Erythroblast (primary cell): ENCODE results near the gene PAPOLA.

Experiments used
- DNase-seq, 2 experiments: peaks; one replicate each; lab custom pipeline; 2025; lab: John Stamatoyannopoulos, UW
- GATA1 ChIP-seq: IDR thresholded peaks from 2 replicates; pipeline ENCODE4 v1.6.1; 2011; ENCODE audit warnings: low read depth, mild to moderate bottlenecking, control low read depth, low read length, moderate library complexity
- POLR2A ChIP-seq: IDR thresholded peaks from 2 replicates; pipeline ENCODE4 v1.6.1; 2011; ENCODE audit warnings: mild to moderate bottlenecking, low read length

PAPOLA gene

DNA sequence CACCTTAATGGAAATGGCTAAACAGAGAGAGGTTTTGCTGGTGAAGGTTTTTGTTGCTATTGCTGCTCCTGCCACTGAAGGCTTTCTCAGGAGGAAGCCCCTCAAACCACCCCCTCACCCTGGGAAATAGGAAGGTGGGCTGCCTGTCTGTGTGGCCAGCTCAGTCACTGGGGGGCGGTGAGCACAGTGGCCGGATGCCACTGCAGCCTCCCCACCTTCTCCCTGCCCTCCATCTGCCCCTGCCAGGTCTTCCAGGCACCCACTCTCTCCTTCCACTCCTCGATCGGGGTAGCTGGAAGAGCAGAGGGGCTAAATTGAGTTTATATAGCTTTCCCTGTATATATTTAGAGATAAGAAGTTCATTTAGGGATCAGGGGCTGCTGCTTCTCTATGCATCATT, 80.8 kb downstream of the PAPOLA start:
- DNase-seq, result no peak
- TF ChIP-seq POLR2A, result no peak
- TF ChIP-seq GATA1, result no peak

DNA sequence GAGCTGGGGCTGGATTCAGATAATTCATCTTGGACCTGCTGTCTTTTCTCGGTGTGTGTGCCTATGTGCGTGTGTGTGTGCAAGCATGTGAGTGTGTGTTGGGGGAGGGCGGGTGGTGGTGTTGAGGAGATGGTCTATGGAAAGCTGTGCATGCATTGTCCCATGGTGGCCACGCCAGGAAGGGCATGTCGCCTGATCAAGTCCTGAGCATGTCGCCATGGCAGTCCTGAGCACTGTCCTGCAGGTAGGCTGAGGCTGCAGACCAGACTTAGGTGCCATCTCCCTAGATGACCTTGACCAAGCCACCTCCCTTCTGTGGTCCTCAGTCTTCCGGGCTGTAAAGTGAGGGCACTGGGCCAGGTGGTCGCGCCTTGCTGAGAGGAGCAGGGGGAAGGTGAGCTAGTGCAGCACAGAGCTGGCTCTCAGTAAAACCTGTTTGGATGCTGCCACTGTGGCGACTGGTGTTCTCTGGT, 81.4 kb downstream of the PAPOLA start:
- no peak for TF ChIP-seq GATA1
- no peak for DNase-seq

DNA sequence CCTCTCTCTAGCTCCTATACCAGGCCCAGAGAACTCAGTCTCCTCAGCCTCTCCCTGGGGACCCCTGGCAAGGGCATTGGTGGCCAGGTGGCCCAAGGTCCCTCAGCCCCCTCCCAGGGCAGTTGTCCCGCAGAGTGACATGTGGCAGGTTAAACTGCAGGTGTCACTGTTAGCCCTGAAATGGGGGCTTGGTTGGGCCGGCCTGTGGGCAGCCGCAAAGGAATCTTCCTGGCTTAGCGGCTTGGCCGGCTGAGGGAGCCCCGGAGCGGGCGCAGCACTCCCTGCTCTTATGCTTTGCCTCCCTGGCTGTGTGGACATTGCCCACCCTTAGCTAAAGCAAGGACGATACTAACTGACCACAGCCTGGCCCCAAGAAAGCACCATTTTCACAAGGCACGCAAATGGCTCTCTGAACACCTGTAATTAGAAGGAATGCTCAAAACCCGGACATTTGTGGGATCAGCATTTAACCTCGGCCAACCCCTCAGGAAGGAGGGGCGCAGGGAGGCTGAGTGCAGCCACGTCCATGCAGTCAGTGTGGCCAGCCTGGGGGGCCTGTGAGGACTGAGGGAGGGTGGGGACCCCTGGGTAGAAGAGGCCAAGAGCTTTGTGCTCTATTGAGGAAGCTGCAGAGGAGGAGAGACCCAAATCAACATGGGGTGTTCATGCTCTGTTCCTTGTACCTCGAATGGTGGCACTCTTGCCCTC, 82.2 kb downstream of the PAPOLA start:
- no peak for TF ChIP-seq POLR2A
- no peak for TF ChIP-seq GATA1
- peak; percentile 62 to 67 for DNase-seq

DNA sequence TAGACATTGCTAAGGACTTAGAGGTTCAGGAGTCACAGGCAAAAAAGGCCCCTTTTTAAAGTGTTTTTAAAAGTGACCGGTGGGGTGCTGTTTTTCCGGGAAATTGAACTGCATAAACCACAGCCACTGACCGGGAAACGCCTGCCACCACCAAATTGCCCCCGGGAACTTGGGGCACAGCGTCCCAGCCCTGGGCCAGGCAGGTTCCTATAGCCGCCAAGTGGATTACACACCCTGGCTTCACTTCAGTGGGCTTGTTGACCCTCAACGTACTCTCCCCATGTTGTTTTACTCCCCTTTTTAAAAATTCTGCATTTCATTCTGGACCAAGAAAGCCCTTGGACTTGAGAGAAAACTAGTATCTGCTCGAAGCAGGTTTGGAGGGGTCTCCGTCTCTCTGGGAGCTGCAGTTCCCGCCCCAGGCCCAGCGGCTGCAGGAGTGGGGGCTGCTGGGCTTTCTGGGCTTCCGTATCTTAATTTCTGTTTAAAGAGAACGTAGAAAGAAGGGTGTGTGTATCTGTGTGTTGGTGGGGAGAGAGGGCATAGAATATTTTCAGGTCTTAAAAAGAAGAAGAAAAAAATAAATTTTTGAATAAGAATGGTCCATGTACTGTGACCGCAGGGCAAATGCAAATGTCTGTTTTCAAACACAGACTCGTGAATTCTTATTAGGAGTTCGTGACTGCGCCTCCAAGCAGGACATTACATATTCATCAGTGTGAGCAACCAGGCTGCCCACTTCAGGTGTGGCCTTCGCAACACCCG, 82.9 kb downstream of the PAPOLA start:
- no peak for TF ChIP-seq POLR2A
- TF ChIP-seq GATA1, result no peak
- no peak for DNase-seq

DNA sequence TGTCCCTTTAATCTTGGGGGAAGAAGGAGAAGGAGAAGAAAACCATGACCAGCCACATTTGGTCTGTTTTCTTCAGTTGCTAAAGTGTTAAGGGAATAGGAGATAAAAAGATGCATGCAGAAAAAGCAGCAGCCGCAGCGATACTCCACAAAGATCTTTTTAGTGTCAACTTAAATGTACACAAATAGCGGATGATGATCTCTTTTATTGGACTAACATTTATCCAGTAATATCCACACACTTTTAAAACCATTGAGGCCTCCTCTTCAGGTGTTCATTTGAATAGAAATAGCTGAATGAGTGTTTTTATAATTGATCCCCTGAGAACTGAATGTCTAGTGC, 83.5 kb downstream of the PAPOLA start:
- TF ChIP-seq POLR2A (no peak), GATA1 (no peak)
- DNase-seq, result no peak

DNA sequence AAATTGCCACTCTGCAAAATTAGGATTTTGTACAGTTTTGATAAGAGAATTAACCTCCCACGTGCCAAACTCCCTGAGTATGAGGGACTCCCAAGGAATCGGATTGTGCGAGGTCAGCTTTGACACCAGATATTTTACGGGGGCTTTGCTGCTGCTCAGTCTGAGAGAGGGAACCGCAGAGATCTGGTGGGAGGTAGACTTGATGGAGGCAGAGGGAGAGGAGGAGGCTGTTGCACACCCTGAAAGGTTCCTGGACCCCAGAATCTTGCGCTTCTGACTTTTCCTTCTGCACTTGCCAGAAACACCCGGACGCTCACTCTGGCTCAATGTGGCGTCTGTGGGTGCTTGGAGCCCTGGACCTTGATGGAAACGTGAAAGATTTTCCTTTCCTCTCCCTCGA, 83.9 kb downstream of the PAPOLA start:
- no peak for DNase-seq
- TF ChIP-seq POLR2A, result no peak
- no peak for TF ChIP-seq GATA1

DNA sequence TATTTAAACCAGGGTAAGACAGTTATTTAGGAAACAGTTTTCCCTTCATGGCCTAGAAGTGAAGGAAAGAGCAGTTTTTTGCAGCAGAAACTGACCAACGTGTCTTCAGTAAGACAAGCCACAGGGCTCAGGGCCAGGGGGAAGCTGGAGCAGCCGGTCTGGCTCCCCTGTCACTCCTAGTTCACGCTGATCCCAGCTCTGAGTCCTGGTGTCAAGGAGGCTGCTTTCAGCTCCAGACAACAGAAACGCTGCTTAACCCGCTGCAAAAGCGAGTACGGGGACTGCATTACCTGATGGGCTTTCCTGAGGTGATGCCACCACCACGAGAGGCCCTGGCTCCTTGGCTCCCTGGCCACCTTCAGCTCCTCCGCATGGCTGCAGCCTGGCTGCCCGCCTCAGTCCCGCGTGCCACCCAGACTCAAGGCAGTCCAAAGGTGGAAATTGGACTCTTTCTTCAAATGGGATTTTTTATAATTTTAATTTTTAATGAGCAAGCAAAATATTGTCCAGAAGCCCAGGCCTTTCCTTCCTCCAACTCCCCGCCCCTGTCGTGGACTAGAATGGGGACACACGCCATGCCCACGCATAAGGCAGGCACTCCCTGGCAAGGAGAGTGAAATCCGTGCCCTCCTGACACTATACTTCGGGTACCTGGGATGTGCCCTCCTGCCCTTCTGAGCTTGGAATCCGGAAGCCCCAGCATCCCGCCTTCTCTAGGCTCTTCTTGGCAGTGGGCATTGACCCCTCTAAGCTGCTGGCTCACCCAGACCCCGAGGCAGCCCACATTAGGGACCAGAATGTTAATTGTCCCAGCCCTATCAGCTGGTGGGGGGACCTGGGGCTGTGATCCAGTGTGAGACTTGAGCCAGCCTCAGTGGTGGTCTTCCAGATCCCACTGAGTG, 85.0 kb downstream of the PAPOLA start:
- TF ChIP-seq GATA1, result no peak
- no peak for TF ChIP-seq POLR2A
- DNase-seq, result no peak

DNA sequence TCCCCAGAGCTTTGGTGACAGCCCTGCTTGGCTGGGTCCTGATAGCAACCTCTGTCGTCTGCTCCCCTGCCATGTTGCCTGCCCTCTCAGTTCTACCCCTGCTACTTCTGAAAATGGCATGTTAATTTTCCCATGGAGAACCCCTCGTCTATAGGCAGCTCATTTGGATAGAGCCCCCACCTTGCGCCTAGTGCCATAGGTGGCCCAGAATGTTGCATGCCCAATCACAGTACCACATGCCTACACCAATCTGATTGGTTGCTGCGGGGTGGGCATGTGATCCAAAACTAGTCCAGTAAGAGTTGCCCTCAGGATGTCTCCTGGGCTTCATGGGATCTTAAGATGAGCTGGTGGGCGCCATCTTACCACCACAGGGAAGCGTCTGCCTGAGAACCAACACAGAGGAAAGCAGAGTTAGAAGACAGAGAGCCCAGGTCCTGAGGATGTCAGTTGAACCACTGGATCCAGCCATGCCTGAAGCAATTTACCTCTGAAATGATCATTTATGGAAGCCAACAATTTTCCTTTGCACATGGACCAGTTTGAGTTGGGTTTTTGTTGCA, 85.7 kb downstream of the PAPOLA start:
- TF ChIP-seq POLR2A, result no peak
- TF ChIP-seq GATA1, result no peak
- DNase-seq, result no peak

DNA sequence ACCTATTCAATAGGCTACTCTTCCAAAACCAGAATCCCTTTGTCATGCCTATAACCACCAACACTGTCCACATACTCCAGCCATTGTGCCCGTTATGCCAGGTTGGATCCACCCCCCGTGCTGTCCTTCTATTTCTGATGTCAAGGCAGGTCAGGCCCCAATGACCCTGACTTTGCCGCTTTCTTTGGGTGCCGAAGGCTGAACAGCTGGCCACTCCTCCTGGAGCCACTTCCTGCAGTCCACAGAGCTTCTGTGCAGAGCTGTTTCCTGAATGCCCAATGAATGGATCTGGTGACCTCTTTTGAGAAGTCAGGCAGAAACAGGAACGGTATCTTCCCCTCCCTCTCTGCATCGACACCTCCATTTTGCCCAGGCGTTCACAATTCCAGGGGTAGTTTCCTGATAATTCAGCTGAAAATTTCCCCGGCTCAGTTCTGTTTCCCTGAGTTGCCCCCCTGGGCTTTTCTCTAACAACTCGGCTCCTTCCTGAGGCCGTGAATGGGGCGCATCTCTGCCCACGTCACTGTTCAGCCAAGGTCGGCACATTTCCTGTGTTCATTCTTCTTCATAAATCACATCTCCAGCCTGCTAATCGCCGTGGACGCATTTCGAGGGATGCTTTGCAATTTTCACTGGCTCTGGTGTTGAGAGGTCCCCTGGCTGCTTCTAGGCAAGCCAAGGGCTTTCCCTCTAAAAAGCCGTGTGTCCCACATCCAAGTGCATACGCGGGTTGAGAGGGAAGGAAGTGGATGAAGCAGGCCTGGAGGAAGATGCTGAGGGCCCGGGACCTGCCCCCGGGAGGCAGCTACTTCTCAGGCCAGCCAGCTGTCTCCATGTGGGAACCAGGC, 86.5 kb downstream of the PAPOLA start:
- no peak for TF ChIP-seq POLR2A
- no peak for TF ChIP-seq GATA1
- no peak for DNase-seq

DNA sequence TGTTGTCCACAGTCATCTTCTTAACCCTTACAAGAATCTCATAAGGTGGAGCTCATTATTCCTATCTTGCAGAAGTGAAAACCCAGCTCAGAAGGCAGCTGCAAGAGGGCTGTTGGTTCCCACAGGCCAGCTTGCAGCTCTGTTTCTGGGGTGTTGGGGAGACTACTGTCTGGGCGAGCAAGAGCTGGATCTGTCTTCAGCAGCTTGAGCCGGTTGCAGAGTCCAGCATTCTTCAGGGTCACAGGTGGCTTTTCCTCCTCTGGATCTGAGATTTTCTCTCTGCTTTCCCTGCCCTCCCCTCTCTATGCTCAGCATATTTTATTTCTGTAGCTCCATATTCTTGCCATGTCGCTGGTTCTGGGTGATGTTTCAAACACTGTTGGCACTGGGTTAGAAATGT, 87.4 kb downstream of the PAPOLA start:
- no peak for TF ChIP-seq GATA1
- TF ChIP-seq POLR2A, result no peak
- no peak for DNase-seq

DNA sequence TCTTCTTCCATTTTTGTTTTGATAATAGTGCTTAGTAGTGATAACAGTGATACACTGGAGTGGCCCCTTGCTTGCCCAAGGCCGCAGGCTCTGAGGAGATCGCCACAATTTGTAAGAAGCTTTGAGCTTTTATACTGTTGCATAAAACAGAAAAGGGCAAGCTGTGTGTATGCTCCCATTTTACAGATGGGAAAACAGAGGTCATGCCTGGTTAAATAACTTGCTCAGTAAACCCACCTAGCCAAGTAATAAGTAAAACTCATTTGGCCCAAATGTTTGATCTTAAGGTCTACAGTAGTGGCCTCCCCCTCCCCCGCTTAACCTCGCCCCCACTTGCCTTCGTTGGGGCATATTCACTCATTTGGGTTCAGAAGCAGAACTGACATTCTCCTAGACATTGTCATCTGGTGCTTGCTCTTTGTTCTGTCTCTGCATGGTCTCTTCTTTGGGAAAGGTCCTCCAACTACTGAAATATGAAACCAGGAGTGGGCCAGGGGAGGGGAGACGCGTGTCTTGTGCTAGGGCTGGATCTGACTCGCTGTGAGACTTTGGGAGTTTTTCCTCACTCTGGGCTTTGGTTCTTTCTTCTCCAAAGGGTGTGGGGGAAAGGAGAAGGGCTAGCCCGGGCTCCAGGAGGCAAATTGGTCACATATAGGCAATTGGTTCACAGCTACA, 88.1 kb downstream of the PAPOLA start:
- DNase-seq, result no peak
- TF ChIP-seq GATA1 (no peak), POLR2A (no peak)
